Omental fat pad (tissue), 4 donors: ENCODE results near the gene SUN1. TPM values are rescaled to one million over a fixed set of nuclear protein-coding genes. Genes with fewer than 3 reads are reported as not detected.
A peak's percentile ranks its signal among the peaks of the same experiment; 100 is the strongest.

Experiments used
- ATAC-seq: fragments of 150-250 bp; one replicate; pipeline ENCODE4 v1.9.1; 2016; ENCODE audit warnings: mild to moderate bottlenecking, moderate library complexity; ENCODE audit not compliant: low FRiP score
- DNase-seq: peaks from one replicate; pipeline ENCODE4 v3.0.0-alpha.2; 2019; ENCODE audit warnings: low spot score
- CTCF ChIP-seq, 3 donors: fragments of 450-650 bp; IDR thresholded peaks; one replicate each; pipeline ENCODE4 v1.5.1; 2016 to 2017; ENCODE audit warnings: antibody characterized with exemption in 3 of 3, mild to moderate bottlenecking in 3 of 3, moderate library complexity in 2 of 3
- total RNA-seq, 4 donors: library from RNA; depleted of rRNA; stranded (reverse); fragments of >200 nt; gene quantifications; one replicate each; pipeline ENCODE4 v1.1.0, GENCODE V29; 2016

SUN1 gene
- total RNA-seq, 4 donors from 2014 or later, result 124 to 245 (median 174) TPM

- no peak for ATAC-seq
- no peak for TF ChIP-seq CTCF (IDR thresholded peaks at IDR 0.05)
- no peak for DNase-seq
These were observed 8.2 kb upstream of the SUN1 start for GRCh38 chr7:824081-824480.

GRCh38 chr7:824664-825063 lies 7.6 kb upstream of the SUN1 start:
- no peak for ATAC-seq

GRCh38 chr7:825386-825785 lies 6.9 kb upstream of the SUN1 start:
- DNase-seq, result no peak
- peak; percentile 17 for ATAC-seq

More at GRCh38 chr7:824664-825063, 7.6 kb upstream of the SUN1 start:
- DNase-seq, result no peak
- TF ChIP-seq CTCF (IDR thresholded peaks at IDR 0.05), result no peak

GRCh38 chr7:826230-826917 lies 5.9 kb upstream of the SUN1 start:
- ATAC-seq (no peak), DNase-seq (no peak)
- no peak for TF ChIP-seq CTCF (IDR thresholded peaks at IDR 0.05)

More at GRCh38 chr7:825386-825785, 6.9 kb upstream of the SUN1 start:
- TF ChIP-seq CTCF (IDR thresholded peaks at IDR 0.05), result no peak

- TF ChIP-seq CTCF (IDR thresholded peaks at IDR 0.05), result no peak
- DNase-seq (no peak), ATAC-seq (no peak)
These were observed 3.3 kb upstream of the SUN1 start for GRCh38 chr7:828793-829561.

- TF ChIP-seq CTCF (IDR thresholded peaks at IDR 0.05), result no peak
- ATAC-seq (no peak), DNase-seq (no peak)
These were observed 2.2 kb upstream of the SUN1 start for GRCh38 chr7:830069-830468.
